Duodenal mucosa (tissue), 2 donors: ENCODE measurements around the gene PRSS21.

Source experiments
- H3K27ac ChIP-seq: one replicate; pipeline ENCODE4 v1.7.0; 2013; ENCODE audit warnings: low read depth, low read length
- H3K27me3 ChIP-seq, 2 donors: one replicate each; pipeline ENCODE4 v1.7.0; 2013; ENCODE audit warnings: low read length in 2 of 2, control low read depth in 1 of 2; ENCODE audit not compliant: insufficient read depth in 2 of 2, control insufficient read depth in 1 of 2
- H3K36me3 ChIP-seq, 2 donors: one replicate each; pipeline ENCODE4 v1.7.0; 2013; ENCODE audit warnings: low read length in 2 of 2, control low read depth in 1 of 2; ENCODE audit not compliant: insufficient read depth in 2 of 2, control insufficient read depth in 1 of 2
- H3K4me1 ChIP-seq, 2 donors: one replicate each; pipeline ENCODE4 v1.7.0; 2013; ENCODE audit warnings: low read length in 2 of 2, control low read depth in 1 of 2; ENCODE audit not compliant: insufficient read depth in 2 of 2, control insufficient read depth in 1 of 2
- H3K4me3 ChIP-seq, 2 donors: one replicate each; pipeline ENCODE4 v1.7.0; 2013; ENCODE audit warnings: low read length in 2 of 2, low read depth in 1 of 2
- H3K9ac ChIP-seq, 2 donors: one replicate each; pipeline ENCODE4 v1.7.0; 2013; ENCODE audit warnings: low read length in 2 of 2, low read depth in 1 of 2
- H3K9me3 ChIP-seq, 2 donors: one replicate each; pipeline ENCODE4 v1.7.0; 2013; ENCODE audit warnings: low read length in 2 of 2, control low read depth in 1 of 2; ENCODE audit not compliant: control insufficient read depth in 1 of 2

Gene PRSS21

GRCh38 chr16:2818272-2818876, 1.3 kb downstream of the PRSS21 start:
- Histone ChIP-seq H3K4me1 (peaks cover 0 to 9% of the 10 kb centered on the region in 2 donors), H3K36me3 (no peaks in the 10 kb centered on the region), H3K27me3 (no peaks in the 10 kb centered on the region), H3K9ac (no peak overlapping the region), H3K4me3 (no peak overlapping the region), H3K9me3 (no peaks in the 10 kb centered on the region), H3K27ac (no peak overlapping the region)

- Histone ChIP-seq H3K9me3 (no peaks in the 10 kb centered on the region), H3K4me3 (no peak overlapping the region), H3K9ac (no peak overlapping the region), H3K27ac (no peak overlapping the region), H3K27me3 (no peaks in the 10 kb centered on the region), H3K4me1 (peaks cover 0 to 9% of the 10 kb centered on the region in 2 donors), H3K36me3 (no peaks in the 10 kb centered on the region)
These were observed 2.3 kb downstream of the PRSS21 start for GRCh38 chr16:2819179-2819938.

GRCh38 chr16:2819939-2820835, 3.1 kb downstream of the PRSS21 start:
- Histone ChIP-seq H3K36me3 (no peaks in the 10 kb centered on the region), H3K27me3 (no peaks in the 10 kb centered on the region), H3K27ac (no peak overlapping the region), H3K9me3 (no peaks in the 10 kb centered on the region), H3K9ac (no peak overlapping the region), H3K4me3 (no peak overlapping the region), H3K4me1 (peaks cover 0 to 6% of the 10 kb centered on the region in 2 donors)

GRCh38 chr16:2820836-2821486, 3.9 kb downstream of the PRSS21 start:
- Histone ChIP-seq H3K36me3 (no peaks in the 10 kb centered on the region), H3K4me1 (no peaks in the 10 kb centered on the region), H3K9ac (no peak overlapping the region), H3K4me3 (no peak overlapping the region), H3K27me3 (no peaks in the 10 kb centered on the region), H3K27ac (no peak overlapping the region), H3K9me3 (no peaks in the 10 kb centered on the region)

- H3K4me1 ChIP-seq, result no peaks in the 10 kb centered on the region
- no peaks in the 10 kb centered on the region for H3K9me3 ChIP-seq
- no peak overlapping the region for H3K4me3 ChIP-seq
- no peaks in the 10 kb centered on the region for H3K27me3 ChIP-seq
- H3K36me3 ChIP-seq, result no peaks in the 10 kb centered on the region
- no peak overlapping the region for H3K27ac ChIP-seq
- no peak overlapping the region for H3K9ac ChIP-seq
These were observed 4.6 kb downstream of the PRSS21 start for GRCh38 chr16:2821487-2822157.

- Histone ChIP-seq H3K4me1 (no peaks in the 10 kb centered on the region), H3K36me3 (no peaks in the 10 kb centered on the region), H3K27ac (no peak overlapping the region), H3K4me3 (no peak overlapping the region), H3K9me3 (no peaks in the 10 kb centered on the region), H3K27me3 (no peaks in the 10 kb centered on the region), H3K9ac (no peak overlapping the region)
These were observed 5.1 kb downstream of the PRSS21 start for GRCh38 chr16:2822158-2822495.

GRCh38 chr16:2822496-2822895, 5.5 kb downstream of the PRSS21 start:
- H3K27me3 ChIP-seq, result no peaks in the 10 kb centered on the region

GRCh38 chr16:2824626-2825025, 7.6 kb downstream of the PRSS21 start:
- no peak overlapping the region for H3K9ac ChIP-seq
- no peaks in the 10 kb centered on the region for H3K27me3 ChIP-seq
- no peak overlapping the region for H3K4me3 ChIP-seq
- H3K9me3 ChIP-seq, result no peaks in the 10 kb centered on the region
- no peak overlapping the region for H3K27ac ChIP-seq
- peaks cover 3% of the 10 kb centered on the region in 2 donors for H3K4me1 ChIP-seq
- no peaks in the 10 kb centered on the region for H3K36me3 ChIP-seq

More at GRCh38 chr16:2822496-2822895, 5.5 kb downstream of the PRSS21 start:
- no peak overlapping the region for H3K4me3 ChIP-seq
- no peaks in the 10 kb centered on the region for H3K9me3 ChIP-seq
- H3K27ac ChIP-seq, result no peak overlapping the region
- no peak overlapping the region for H3K9ac ChIP-seq
- no peaks in the 10 kb centered on the region for H3K4me1 ChIP-seq
- H3K36me3 ChIP-seq, result no peaks in the 10 kb centered on the region

GRCh38 chr16:2825049-2825742, 8.2 kb downstream of the PRSS21 start:
- no peaks in the 10 kb centered on the region for H3K36me3 ChIP-seq
- H3K27me3 ChIP-seq, result no peaks in the 10 kb centered on the region
- H3K9me3 ChIP-seq, result no peaks in the 10 kb centered on the region
- no peak overlapping the region for H3K9ac ChIP-seq
- H3K4me1 ChIP-seq, result peaks cover 9% of the 10 kb centered on the region in 2 donors
- no peak overlapping the region for H3K4me3 ChIP-seq
- H3K27ac ChIP-seq, result no peak overlapping the region
